ENCODE data around the gene THOC6.
A peak's percentile ranks its signal among the peaks of the same experiment; 100 is the strongest.

THOC6 gene

DNA sequence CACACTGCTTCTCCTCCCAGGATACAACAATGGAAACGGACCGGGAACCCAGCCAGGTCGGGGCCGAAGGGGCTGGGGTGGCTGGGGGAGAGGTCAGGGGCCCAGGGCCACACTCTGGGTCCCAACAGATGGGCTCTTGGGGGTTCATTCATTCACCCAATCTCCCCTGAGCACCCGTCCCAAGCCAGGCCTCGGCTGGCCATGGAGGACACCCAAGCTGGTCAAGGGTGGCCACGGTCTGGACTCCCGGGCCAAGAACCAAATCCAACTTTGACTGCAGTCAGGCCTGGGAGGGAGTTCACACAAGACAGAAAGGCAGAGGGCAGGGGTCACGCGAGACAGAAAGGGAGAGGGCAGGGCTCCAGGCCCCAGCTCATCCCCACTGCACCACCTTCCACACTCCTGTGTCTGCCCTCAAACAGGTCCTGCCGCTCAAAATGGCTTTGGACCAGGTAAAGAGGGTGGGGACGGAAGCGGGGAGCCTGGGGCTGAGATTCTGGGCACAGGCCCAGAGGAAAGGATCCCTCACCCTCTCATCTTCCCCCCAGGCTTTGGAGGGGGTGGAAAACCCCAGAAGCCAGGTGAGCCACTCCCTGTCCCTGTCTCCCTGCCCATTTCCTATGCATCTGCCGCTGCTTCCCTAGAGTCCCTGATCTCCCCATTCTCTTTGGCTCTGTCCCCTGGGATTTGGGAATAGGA lies 31.3 kb upstream of the THOC6 start:
- DNase-seq, result no peak

DNA sequence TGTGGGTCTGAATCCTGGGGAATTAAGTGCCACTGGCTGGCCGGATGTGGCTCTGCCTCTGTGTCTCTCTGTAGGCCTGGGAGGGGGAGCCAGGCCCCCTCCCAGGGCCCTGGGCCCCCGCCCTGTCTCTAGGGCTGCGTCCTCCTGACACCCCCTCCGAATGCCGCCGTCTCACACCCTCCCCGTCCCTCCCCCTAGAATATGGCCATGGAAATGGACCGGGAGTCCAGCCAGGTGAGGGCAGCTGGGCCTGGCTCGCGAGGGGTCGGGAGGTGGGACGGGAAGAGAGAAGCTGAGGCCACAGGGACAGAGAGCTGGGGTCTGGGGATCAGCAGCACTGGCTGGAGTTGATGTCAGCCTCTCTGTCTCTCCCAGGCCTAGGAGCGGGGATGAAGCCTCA lies 27.5 kb upstream of the THOC6 start:
- DNase-seq, result no peak

DNA sequence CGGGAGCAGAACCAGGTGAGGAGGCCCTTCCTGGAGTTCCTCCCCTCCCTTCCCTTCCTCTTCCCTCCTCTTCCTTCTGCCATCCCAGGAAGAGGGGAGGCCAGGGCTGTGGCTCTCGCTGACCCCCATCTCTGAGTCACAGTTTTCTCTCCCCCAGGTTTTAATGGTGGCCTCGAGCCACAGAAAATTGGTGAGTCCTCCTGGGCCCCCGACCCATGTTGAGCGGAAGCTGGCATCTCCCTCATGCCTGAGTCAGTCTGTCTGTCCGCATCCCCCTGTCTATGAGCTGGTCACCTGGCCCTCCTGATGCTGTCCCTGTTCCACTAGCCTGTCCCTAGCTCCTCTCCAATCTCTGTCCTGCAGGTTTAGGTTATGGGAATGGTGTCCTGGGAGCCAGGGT lies 23.9 kb upstream of the THOC6 start:
- no peak for DNase-seq

DNA sequence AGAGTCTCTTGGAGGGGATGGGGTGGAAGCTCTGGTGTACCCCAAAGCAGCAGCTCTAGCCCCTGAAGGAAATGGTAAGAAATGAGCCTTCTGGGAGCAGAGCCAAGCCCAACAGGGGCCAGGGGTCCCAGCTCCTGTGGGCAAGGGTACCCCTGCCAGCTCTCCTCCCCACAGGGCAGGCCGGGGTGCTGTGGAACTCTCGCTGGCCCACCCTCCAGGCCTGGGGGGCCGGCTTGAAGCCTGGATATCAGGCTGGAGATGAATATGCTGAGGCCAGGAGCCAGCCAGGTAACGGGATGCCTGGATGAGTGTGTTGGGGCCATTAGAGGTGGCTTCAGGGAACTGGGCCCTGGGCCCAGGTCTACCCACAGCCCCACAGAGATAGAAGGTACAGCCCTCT lies 23.3 kb upstream of the THOC6 start:
- no peak for DNase-seq

DNA sequence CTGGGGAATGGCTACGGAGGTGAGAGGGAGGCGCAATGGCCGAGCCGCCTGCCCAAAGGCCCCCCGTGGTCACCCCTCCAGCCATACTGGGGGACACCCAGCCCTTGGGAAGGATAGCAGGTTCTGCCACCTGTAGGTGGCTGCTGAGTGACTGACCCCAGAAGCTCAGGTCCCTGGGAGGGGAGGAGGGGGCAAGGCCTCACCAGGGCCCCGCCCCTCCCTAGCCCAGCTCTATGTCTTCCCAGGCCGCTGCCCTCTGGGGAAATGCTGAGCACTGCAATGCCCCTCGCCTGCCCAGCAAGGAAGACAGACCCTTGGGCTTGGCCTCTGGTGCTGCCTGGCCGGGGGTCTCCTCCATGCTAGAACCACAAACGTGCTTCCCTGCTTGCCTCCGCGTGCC lies 22.5 kb upstream of the THOC6 start:
- no peak for DNase-seq

DNA sequence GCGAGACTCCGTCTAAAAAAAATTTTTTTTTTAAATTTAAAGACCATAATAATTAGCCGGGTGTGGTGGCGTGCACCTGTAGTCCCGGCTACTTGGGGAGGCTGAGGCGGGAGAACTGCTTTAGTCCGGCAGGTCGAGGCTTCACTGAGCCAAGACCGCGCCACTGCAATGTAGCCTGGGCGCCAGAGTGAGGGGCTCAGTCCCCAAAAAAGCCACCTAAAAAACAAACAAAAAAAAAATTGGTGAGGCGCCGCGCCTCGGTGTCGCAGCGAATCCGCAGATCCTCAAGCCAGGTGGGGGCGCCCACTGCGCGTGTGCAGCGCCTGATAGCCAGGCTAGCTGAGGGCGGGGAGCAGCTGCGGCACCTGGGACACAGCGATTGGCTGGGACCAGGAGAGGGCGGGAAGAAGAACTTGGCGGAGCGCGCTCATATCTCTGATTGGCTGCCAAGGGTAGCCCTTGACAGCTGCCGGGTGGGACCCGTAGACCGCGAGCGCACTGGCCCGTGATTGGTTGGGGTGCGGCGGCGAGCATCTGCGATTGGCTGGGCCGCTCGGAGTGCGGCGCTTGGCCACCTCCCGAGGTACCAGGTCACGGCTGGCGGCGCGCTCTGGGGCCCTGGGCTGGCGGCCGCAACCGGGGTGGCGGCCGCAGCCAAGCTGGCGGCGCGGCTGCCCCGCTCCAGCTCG lies 20.1 kb upstream of the THOC6 start:
- peak; percentile 96 for DNase-seq

DNA sequence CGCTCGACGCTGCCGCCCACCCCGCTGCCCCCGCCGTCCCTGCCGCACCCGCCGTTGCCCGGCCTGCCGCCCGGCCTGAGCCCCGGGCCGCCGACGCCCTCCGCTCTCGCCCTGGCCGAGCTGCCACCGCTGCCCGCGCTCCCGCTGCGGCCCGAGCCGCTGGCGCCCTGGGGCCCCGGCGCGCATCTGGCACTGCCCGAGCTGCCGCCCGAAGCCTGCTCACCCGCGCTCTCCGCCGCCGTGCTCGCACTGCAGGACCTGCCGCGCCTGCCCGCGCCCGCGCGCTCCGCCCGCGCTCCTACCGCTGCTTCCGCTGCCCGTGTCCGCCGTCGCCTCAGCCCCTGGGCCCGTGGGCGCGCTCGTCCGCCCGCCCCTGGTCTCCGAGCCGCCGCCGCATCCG lies 19.5 kb upstream of the THOC6 start:
- no peak for DNase-seq

DNA sequence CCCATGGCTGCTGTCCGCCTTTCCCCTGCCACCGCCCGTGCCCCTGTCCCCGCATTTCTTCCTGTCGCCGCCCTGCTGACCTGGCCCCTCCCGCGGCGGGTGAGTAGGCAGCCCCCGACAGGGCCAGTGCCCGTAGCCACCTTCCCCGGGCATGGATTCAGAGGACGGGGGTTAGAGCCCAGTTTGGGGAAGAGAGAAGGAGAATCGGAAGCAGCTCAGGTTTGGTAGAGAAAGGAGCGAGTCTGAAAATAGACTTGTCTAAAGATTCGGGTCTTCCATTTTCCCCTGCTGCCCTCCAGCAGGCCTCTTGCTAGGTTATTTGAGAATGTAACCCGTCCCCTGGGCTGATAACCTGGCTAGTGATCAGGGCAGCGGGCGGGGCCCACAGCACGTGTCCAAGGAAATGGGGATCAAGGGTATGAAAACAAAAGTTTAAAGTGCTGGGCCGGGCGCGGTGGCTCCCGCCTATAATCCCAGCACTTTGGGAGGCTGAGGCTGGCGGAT lies 19.0 kb upstream of the THOC6 start:
- no peak for DNase-seq

DNA sequence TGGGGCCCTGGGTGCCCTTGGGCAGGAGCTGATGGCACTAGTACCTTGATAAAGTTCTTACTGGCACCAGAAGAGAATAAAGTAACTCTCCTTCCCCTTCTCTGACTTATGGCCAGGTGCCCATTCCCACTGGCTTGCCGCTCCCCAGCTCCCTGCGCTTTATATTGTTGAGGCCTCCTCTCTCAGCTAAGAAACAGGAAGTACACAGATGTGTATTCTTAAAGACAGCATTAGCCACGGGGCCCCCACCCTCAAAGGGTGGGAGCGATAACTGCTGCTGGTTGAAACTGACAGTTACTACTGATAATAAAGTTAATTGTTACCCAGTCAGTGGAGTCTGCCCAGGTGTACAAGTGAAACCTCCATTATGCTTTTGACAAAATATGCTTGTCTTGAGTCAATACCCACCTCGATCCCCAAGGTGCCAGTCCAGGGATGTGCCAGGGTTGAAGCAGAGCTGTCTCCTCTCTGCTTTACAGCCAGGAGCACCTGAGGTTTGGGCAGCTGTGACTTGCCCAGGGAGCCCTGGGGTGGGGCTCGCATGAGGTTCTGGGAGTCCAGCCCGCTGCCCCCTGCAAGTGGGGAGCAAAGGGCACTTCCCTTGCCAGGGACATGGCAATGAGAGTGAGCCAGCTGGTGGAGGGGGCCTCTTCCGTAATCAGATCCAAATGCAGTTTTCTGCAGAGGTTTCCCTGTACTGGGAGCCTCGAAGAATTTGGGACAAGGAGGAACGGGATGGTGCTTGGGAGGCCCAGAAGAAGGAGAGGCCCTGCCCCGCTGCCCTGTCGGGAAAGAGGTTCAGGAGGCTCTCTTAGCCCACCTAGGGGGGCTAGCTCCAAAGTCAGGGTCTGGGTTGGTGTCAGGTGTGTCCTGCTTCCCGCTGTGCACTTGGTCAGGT lies 16.5 kb upstream of the THOC6 start:
- DNase-seq, result no peak

DNA sequence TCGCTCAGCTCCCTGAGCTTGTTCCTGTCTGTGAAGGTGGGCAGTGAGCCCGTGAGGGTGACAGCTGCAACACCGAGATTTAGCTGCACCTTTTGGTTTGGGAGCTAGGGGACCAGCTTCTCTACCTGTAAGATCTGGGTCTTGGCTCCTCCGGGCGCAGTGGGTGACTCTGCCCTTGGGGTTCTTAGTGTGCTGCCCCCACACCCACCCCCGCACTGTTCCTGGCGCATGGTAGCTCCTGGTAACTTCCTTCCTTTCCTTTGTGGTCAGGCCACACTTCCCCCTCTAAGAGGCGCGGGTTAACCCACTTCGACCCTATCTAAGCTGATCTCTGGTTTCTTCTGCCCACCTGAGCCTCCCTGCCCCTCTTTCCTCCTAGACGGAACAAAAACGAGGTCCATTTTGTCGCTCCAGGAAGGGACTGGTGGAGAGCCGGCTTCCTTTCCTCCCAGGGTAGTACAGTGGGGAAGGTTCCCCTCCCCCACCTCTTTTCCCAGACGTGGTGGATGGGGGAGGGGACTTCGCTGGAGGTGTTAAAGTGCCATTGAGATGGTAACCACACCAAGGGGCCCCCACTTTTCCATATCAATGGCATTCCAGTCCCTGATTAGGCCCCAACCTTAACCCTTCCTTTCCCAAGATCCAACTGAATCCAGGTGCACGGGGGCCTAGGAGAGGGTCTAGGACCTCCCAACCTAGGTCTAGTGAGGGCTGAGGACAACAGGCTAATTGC lies 15.7 kb upstream of the THOC6 start:
- no peak for DNase-seq

DNA sequence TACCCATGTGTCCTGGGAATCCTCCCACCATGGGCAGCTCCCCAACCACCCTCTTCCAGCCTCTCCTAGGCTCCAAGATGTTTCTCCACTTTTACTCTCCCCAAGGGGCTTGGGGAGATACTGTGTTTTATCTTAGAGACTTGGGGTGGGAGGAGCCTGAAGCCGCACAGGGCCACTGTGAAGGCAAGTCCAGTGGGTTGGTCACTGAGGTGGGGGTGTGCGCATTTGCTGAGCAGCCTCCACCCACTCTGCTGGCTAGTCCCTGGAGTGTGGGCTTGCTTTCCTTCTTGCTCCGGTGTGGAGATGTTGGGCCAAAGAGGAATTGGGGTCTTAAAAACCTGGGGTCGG lies 15.2 kb upstream of the THOC6 start:
- DNase-seq, result no peak

DNA sequence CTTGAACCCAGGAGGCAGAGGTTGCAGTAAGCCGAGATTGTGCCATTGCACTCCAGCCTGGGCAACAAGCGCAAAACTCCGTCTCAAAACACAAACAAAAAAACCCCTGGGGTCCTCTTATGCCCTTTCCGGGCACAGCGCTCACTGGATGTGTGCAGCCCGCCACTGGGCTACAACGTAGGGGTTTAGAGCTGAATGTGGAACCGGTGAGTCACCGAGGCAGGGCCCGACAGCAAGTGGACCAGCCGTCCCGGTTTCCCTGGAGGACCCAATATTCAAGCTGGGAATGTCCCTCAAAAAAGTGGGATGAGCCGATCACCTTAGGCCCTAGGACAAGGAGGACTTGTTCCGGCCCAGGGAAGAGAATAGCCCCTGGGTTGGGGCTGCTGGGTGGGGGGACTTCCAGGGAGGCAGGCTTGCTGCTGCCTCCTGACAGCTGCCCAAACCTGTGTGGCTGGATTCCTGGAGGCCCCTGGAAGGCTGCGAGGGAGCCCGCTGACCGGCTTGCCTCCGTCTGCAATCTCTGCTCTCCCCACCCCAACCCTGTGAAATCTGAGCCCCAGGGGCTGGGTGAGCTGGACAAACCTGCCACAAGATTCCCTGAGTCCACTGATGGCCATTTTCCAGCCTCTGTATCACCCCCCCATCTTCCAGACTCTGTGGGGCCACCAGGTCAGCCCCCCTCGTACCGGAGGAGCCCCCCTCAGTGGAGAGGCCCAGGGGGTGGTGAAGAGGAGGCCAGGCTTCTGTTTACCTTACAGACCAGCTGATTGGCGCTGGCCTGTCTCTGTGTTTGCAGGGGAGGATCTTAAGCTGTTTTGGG lies 14.1 kb upstream of the THOC6 start:
- DNase-seq, result no peak

DNA sequence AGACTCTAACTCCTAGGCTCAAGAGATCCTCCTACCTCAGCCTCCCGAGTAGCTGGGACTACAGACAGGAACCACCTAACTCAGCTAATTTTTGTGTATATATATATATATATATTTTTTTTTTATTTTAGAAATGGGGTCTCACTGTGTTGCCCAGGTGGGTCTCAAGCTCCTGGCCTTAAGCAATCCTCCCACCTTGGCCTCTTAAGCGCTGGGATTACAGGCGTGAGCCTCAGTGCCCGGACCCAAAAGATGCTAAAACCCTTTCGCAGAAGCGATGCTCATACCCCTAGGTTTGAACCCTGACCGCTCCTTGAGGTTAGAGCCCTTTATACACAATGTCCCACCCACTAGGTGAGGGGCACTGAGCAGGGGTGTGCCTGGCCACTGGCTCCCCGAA lies 13.3 kb upstream of the THOC6 start:
- no peak for DNase-seq

DNA sequence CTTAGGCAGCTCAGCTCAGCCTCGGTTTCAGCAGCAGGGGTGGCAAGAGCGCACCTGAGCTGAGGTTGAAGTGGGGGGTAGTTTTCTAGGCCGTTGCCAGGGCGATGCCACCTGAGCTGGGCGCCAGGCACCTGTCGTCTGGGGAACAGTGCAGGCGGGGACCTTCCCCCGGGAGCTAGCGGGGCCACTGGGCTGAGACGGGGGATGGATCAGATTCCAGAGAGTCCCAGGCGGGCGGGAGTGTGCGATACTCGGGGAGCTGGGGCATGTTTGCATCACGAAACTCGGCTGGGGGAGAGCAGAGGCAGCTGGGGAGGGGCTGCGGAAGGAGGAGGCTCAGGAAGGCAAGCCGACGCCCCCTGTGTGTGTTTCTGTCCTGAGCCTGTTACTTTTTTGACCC lies 11.6 kb upstream of the THOC6 start:
- no peak for DNase-seq

DNA sequence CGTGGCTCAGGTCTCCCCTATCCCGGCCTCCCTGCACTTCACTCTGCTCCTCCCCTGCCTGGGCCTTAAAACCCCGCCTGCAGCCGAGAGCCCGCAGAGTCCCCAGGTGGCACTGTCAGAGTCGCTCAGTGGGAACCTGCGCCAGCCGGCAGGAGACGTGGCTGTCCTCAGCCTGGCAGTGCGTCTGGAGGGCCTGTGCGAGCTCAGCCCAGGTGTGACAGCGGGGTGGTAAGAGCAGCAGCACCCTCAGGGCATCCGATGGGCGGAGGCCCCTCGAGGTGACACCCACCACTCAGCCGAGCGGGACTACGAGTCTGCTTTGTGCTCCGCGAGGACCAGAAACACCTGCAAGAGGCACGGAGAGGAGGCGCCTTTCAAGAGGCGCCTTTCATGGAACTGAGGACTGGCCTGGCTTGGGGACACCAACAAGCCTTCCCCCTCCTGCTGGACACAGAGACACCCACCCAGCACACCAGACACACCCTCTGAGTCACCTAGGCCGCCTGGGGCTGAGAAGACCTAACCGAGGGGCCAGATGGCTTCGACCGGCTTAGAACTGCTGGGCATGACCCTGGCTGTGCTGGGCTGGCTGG lies 10.9 kb upstream of the THOC6 start, which contains the start of gene CLDN9:
CLDN9 (plus strand) TSS at position 96 of the 593 bp plus-strand sequence; CDS start at position 536, 440 bp downstream.
- no peak for DNase-seq

DNA sequence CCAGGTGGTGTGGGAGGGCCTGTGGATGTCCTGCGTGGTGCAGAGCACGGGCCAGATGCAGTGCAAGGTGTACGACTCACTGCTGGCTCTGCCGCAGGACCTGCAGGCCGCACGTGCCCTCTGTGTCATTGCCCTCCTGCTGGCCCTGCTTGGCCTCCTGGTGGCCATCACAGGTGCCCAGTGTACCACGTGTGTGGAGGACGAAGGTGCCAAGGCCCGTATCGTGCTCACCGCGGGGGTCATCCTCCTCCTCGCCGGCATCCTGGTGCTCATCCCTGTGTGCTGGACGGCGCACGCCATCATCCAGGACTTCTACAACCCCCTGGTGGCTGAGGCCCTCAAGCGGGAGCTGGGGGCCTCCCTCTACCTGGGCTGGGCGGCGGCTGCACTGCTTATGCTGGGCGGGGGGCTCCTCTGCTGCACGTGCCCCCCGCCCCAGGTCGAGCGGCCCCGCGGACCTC lies 10.3 kb upstream of the THOC6 start:
- DNase-seq, result no peak

DNA sequence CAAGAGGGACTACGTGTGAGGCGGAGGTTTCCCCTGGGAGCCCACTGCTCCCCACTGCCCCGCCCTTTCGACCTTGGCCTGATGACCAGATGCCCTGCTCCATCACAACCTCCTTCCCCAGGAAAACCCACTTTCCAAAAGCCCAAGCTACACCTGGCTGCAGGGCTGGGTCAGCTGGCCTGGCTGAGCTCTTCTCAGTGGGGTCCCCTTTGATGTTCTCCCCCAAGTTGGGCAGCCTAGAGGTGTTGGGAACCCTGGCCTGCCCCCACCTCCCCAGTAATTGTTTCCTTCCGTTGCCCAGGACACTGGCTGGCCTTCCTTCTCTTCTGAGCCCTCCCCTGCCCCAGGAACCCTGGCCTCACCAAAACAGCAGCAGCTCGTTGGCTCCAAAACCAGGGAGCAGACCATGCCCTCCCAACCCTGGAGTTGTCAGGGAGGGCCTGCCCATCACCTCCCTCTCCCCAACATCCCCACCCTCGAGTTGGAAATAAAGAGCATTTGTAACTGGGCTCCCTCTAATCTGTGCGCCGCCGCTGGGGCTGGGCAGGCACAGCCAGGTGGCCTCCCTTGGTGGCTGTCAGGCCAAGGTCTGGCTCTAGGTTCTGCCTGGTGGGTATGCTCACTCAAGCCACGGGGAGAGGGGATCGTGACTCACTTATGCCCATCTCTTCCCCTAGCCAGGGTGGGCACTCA lies 9.7 kb upstream of the THOC6 start:
- no peak for DNase-seq

DNA sequence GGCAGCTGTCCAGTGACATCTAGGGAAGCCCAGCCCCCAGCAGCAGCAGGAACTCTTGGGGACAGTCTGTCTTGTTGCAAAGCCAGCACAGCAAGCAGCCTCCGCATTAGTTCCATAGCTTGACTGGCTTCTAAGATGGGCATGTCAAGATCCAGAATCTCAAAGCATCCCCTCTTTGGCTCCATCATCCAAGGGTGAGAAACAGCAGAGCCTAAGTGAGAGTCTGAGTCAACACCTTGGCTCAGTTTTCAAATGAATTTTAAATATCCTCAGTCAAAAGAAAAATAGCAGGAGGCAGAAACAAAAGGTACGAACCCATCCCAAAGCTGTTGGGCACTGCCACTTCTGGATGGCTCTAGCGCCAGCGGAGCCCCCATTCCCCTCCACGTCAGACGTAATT lies 8.9 kb upstream of the THOC6 start:
- no peak for DNase-seq

DNA sequence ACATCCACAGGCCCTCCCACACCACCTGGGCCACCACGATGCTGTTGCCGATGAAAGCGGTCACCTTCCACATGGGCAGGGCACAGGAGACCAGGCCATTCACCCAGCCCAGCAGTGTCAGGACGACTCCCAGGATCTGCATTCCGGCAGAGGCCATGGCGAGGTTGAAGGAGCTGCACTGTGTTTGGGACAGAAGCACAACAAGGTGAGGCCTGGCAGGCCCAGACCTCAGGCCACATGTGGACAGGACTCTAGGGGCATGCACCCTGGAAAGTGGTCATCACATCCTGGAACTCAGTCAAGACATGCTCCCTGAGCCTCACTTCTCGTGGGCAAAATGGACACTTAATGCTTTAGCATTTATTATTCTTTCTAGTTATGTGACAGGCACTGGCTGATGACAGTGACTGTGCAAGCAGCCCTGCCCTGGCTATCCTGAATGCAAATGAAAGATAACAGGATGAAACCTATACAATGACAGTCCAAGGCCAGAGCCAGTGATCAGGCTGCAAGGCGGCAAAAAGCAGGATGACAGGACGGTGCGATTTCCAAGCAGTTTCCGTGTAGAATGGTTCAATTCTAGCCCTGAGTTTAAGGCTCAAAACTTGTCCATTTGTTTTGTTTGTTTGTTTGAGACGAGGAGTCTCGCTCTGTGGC lies 7.8 kb upstream of the THOC6 start:
- DNase-seq, result no peak

DNA sequence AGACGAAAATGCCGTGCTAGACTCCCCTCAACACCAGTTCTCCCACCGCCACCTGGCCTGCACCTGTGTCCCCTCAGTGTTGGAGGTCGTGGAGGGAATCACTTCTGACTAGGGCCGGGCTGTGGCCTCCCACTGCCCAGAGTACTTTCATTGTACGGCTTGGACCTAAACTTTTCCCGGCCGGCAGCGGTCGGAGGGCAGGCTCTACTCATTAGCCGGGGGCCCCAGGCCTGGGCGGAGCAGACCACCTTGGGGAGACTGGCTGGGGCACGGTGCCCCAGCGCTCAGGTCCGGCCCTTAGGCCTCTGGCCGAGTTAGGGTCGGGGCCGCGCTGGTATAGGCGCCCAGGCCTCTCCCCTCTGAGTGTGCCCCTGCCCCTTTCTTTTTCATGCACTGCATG lies 6.5 kb upstream of the THOC6 start:
- DNase-seq, result no peak

All from activated naive CD4-positive, alpha-beta T cell treated with anti-CD3 and anti-CD28 coated beads, Interleukin-2, amount 50 U/mL, for 16 hours (primary cell).